IMR-90 (cell line): ENCODE measurements around the gene PPP2R5B.

ENCODE experiments used
- BHLHE40 ChIP-seq: fragments of 150-350 bp; IDR thresholded peaks from 2 replicates; pipeline ENCODE4 v1.6.1; 2016; ENCODE audit warnings: mild to moderate bottlenecking, low read depth, low read length
- CEBPB ChIP-seq: IDR thresholded peaks from 2 replicates; pipeline ENCODE4 v1.6.1; 2012; ENCODE audit warnings: low read depth, low read length, improper control_type of control experiment
- CTCF ChIP-seq: conservative IDR thresholded peaks from 2 replicates; pipeline ENCODE4 v1.5.1; 2012; ENCODE audit warnings: mild to moderate bottlenecking, low read depth, low read length, improper control_type of control experiment
- ELK1 ChIP-seq: fragments of 150-350 bp; IDR thresholded peaks from 2 replicates; pipeline ENCODE4 v1.6.1; 2016; ENCODE audit warnings: low read depth, mild to moderate bottlenecking, low read length, moderate library complexity, borderline replicate concordance
- FOS ChIP-seq: fragments of 150-350 bp; IDR thresholded peaks from 2 replicates; pipeline ENCODE4 v1.6.1; 2016; ENCODE audit warnings: low read depth, low read length
- MAZ ChIP-seq: IDR thresholded peaks from 2 replicates; pipeline ENCODE4 v1.6.1; 2012; ENCODE audit warnings: low read depth, mild to moderate bottlenecking, low read length, improper control_type of control experiment, moderate library complexity, borderline replicate concordance
- NFE2L2 ChIP-seq: fragments of 150-350 bp; IDR thresholded peaks from 2 replicates; pipeline ENCODE4 v1.6.1; 2016; ENCODE audit warnings: low read depth, mild to moderate bottlenecking, low read length
- POLR2A ChIP-seq: IDR thresholded peaks from 2 replicates; pipeline ENCODE4 v1.6.1; 2012; ENCODE audit warnings: mild to moderate bottlenecking, low read depth, low read length
- RAD21 ChIP-seq: IDR thresholded peaks from 2 replicates; pipeline ENCODE4 v1.6.1; 2012; ENCODE audit warnings: low read length, improper control_type of control experiment
- RCOR1 ChIP-seq: IDR thresholded peaks from 2 replicates; pipeline ENCODE4 v1.6.1; 2012; ENCODE audit warnings: mild to moderate bottlenecking, low read length, improper control_type of control experiment; ENCODE audit not compliant: insufficient replicate concordance
- RFX5 ChIP-seq: IDR thresholded peaks from 2 replicates; pipeline ENCODE4 v1.8.0; 2012; ENCODE audit warnings: low read depth, mild to moderate bottlenecking, low read length, moderate library complexity
- SMC3 ChIP-seq: fragments of 150-350 bp; IDR thresholded peaks from 2 replicates; pipeline ENCODE4 v1.6.1; 2016; ENCODE audit warnings: low read depth, mild to moderate bottlenecking, antibody characterized with exemption, low read length, moderate library complexity
- USF2 ChIP-seq: fragments of 150-350 bp; IDR thresholded peaks from 2 replicates; pipeline ENCODE4 v1.6.1; 2017; ENCODE audit warnings: mild to moderate bottlenecking, antibody characterized with exemption, low read length, low read depth

- TF ChIP-seq USF2 (no peak), POLR2A (no peak; the same call in none of the 2 replicates), CTCF (no peak), SMC3 (no peak), RCOR1 (no peak), MAZ (no peak), RAD21 (no peak), CEBPB (no peak), ELK1 (no peak), BHLHE40 (no peak), NFE2L2 (no peak), FOS (no peak), RFX5 (no peak)
Measured at GRCh38 chr11:64877390-64878222, 46.9 kb upstream of the PPP2R5B start.
